ENCODE data around the gene ZMPSTE24.

Gene ZMPSTE24

GRCh38 chr1:40310129-40310461 lies 52.1 kb downstream of the ZMPSTE24 start:
- Histone ChIP-seq H3K27me3 (replicated peaks) (no peaks in the 10 kb centered on the region), H3K4me3 (ENCODE audit: low read depth, low read length) (no peak overlapping the region), H3K36me3 (replicated peaks) (no peaks in the 10 kb centered on the region), H3K27ac (no peak overlapping the region)
- no peak for TF ChIP-seq CTCF (IDR thresholded peaks at IDR 0.05; ENCODE audit: low read depth, low read length, missing control alignments)
- DNase-seq, result no peak
- in situ Hi-C loops (cut with HindIII; ENCODE audit: low pct_ligation_motif_present, low sequenced_read_pairs), result no loop called here

- Histone ChIP-seq H3K36me3 (replicated peaks) (no peaks in the 10 kb centered on the region), H3K27ac (no peak overlapping the region), H3K27me3 (replicated peaks) (peaks cover 7% of the 10 kb centered on the region), H3K4me3 (ENCODE audit: low read depth, low read length) (no peak overlapping the region)
- in situ Hi-C loops (cut with HindIII; ENCODE audit: low pct_ligation_motif_present, low sequenced_read_pairs), result no loop called here
- no peak for TF ChIP-seq CTCF (IDR thresholded peaks at IDR 0.05; ENCODE audit: low read depth, low read length, missing control alignments)
- no peak for DNase-seq
Observed at GRCh38 chr1:40310983-40311642, 53.1 kb downstream of the ZMPSTE24 start.

GRCh38 chr1:40311692-40312091 lies 53.7 kb downstream of the ZMPSTE24 start:
- DNase-seq, result no peak
- no peaks in the 10 kb centered on the region for H3K36me3 ChIP-seq (replicated peaks)
- peaks cover 12% of the 10 kb centered on the region for H3K27me3 ChIP-seq (replicated peaks)
- no peak for TF ChIP-seq CTCF (IDR thresholded peaks at IDR 0.05; ENCODE audit: low read depth, low read length, missing control alignments)
- in situ Hi-C loops (cut with HindIII; ENCODE audit: low pct_ligation_motif_present, low sequenced_read_pairs), result no loop called here
- no peak overlapping the region for H3K27ac ChIP-seq
- no peak overlapping the region for H3K4me3 ChIP-seq (ENCODE audit: low read depth, low read length)

- no peak overlapping the region for H3K27ac ChIP-seq
- in situ Hi-C loops (cut with HindIII; ENCODE audit: low pct_ligation_motif_present, low sequenced_read_pairs), result no loop called here
- no peaks in the 10 kb centered on the region for H3K36me3 ChIP-seq (replicated peaks)
- H3K27me3 ChIP-seq (replicated peaks), result peaks cover 21% of the 10 kb centered on the region
- DNase-seq, result no peak
- no peak for TF ChIP-seq CTCF (IDR thresholded peaks at IDR 0.05; ENCODE audit: low read depth, low read length, missing control alignments)
- no peak overlapping the region for H3K4me3 ChIP-seq (ENCODE audit: low read depth, low read length)
Observed at GRCh38 chr1:40312238-40313205, 54.5 kb downstream of the ZMPSTE24 start.

- Histone ChIP-seq H3K27me3 (replicated peaks) (peaks cover 25% of the 10 kb centered on the region), H3K27ac (no peak overlapping the region), H3K4me3 (ENCODE audit: low read depth, low read length) (no peak overlapping the region), H3K36me3 (replicated peaks) (no peaks in the 10 kb centered on the region)
- no peak for DNase-seq
- TF ChIP-seq CTCF (IDR thresholded peaks at IDR 0.05; ENCODE audit: low read depth, low read length, missing control alignments), result no peak
- in situ Hi-C loops (cut with HindIII; ENCODE audit: low pct_ligation_motif_present, low sequenced_read_pairs), result no loop called here
Observed at GRCh38 chr1:40313329-40313957, 55.4 kb downstream of the ZMPSTE24 start.

All from brain microvascular endothelial cell (primary cell).